Stimulated activated CD4-positive, alpha-beta T cell treated with anti-CD3 and anti-CD28 coated beads, Interleukin-12 subunit alpha, Interleukin-12 subunit beta, amount 100 ng/mL, for 24 hours (primary cell): ENCODE results near the gene FITM1.
"Not testable (repeated sequence)": the region's sequence is repeated elsewhere in the genome, so short reads cannot be mapped to it uniquely, and the experiment has no call there.

Source experiments
- DNase-seq, 2 experiments: peaks; one replicate each; pipeline ENCODE4 v3.0.0-alpha.2; 2020; ENCODE audit warnings: low read depth in 2 of 2

Gene FITM1

DNA sequence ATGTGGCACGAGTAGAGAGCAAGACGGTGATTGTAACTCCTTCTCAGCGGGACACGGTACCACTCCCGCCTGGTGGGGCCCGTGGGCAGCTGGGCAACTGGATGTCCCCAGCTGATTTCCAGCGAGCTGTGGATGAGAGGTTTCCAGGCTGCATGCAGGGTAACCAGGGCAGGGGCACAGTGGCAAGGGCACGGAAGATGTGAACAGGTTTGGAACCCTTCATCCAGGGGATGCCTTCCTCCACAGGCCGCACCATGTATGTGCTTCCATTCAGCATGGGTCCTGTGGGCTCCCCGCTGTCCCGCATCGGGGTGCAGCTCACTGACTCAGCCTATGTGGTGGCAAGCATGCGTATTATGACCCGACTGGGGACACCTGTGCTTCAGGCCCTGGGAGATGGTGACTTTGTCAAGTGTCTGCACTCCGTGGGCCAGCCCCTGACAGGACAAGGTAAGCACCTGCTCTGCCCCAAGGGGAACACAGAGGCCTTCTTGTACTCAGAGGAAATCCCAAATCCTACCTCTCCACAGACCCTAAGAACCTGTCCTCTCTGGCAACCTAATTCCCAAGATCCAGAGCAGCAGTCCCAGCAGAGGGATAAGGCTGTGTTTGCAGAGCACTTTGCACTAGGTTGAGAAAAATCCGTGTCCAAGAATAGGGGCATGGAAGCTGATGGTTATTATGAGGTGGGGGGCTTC lies 32.1 kb upstream of the FITM1 start:
- DNase-seq: no peak

DNA sequence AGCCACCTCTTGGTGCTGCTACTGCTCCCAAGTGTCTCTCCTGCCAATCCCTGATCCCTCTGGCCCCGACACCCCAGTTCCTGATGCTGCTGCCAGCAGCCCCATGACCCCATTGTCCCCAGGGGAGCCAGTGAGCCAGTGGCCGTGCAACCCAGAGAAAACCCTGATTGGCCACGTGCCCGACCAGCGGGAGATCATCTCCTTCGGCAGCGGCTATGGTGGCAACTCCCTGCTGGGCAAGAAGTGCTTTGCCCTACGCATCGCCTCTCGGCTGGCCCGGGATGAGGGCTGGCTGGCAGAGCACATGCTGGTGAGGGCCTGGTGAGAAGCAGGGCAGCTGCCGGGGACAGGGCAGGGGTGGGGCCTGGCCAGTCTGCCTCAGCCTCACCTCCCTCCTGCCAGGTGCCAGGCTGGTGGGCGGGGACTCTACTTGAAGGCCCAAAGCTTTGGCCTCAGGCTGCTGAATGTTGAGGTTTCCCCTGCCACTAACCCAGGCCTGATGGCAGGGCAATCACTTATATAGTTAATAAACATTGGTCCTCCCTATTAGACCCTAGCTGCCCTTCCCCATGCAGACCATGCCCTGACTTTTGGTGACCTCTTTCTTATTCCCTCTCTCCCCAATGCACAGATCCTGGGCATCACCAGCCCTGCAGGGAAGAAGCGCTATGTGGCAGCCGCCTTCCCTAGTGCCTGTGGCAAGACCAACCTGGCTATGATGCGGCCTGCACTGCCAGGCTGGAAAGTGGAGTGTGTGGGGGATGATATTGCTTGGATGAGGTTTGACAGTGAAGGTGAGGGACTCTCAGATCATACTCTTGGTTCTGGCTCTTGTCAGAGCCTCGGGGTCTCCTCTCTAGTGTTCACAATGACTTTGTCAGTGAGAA lies 31.3 kb upstream of the FITM1 start:
- DNase-seq: no peak

DNA sequence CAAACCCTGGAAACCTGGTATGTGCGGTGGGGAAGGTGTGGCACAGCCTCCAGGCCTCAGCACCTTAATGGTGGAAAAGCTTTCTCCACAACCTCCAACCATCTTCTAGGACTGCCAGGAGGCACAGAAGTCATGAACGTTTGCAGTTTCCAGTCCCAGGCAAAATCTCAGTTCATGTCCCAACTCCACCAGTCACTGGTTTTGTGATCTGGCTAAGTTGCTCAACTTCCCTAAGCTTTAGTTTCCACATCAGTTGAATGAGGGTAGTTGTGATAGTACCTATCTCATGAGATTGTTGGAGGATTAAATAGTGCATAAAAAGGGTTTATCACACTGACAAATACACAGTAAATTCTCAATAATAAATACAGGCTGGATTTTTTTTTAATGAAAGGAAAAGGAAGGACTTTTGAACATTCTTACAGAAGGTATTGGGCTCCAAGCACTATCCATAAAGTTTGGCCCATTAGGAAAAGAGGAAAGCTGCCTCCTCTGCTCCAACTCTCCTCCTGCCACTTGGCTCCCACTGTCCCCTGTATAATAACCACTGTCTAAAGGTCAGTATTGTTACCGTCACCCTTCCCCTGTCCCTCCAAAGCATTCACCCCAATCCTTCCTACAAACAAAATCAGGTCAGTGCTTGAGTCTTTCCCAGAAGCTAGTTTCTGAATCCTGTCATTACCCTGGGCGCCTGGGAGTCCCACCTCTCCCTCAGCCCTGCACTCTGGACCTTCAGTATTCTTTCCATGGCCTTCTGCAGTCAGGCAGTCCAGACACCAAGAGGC lies 30.1 kb upstream of the FITM1 start:
- DNase-seq: no peak

DNA sequence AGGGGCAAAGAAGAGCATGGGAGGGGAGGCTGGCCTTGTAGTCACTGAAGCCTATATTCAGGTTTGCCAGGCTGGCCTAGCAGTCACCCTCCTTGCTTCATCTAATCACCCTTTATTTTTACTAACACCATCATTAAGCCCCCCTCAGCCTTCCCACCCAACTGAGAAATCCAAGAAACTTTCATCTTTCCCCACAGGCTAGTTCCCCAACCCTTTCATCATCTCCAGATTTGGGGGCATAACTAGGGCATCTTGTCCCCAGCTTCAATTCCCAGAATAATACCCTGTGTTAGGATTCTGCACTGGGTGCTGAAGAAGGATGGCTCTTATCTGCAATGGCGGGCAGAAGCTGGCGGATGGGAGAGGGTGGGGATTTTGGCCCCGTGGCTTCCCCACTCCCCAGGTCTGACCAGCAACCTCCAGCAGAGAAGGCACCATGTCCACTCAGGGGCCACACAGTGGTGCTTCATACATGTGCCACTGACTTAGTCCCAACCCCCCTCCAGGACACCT lies 29.4 kb upstream of the FITM1 start:
- no peak for DNase-seq

DNA sequence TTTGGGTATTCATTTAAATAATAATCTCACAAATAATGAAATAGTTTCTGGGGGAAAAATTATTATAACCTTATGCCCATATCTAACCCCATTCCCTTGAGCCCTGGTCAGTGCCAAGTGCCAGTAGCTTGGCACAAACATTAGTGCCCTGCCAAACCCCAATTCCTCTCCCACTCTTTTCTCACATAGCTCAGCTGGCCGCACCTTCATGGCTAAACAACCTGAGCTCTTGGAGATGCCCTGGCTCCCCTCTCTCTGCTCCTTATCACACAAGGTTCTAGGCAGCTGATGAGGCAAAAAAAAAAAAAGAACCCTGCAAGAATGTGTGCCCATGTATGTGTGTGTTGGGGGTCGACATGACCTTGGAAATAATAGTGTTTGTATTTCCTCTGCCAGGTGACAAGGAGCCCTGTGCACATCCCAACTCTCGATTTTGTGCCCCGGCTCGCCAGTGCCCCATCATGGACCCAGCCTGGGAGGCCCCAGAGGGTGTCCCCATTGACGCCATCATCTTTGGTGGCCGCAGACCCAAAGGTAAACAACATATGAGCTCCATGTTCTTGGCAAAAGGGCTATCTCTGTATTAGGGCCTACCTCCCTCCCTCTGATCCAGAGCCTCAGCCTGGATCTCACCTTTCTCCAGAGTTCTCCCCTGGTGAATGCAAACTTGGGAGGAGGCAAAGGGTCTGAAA lies 28.0 kb upstream of the FITM1 start:
- no peak for DNase-seq

DNA sequence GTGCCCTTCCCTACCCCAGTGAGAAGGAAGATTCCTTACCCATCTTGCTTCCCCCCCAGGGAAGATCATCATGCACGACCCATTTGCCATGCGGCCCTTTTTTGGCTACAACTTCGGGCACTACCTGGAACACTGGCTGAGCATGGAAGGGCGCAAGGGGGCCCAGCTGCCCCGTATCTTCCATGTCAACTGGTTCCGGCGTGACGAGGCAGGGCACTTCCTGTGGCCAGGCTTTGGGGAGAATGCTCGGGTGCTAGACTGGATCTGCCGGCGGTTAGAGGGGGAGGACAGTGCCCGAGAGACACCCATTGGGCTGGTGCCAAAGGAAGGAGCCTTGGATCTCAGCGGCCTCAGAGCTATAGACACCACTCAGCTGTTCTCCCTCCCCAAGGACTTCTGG lies 27.0 kb upstream of the FITM1 start:
- no peak for DNase-seq

DNA sequence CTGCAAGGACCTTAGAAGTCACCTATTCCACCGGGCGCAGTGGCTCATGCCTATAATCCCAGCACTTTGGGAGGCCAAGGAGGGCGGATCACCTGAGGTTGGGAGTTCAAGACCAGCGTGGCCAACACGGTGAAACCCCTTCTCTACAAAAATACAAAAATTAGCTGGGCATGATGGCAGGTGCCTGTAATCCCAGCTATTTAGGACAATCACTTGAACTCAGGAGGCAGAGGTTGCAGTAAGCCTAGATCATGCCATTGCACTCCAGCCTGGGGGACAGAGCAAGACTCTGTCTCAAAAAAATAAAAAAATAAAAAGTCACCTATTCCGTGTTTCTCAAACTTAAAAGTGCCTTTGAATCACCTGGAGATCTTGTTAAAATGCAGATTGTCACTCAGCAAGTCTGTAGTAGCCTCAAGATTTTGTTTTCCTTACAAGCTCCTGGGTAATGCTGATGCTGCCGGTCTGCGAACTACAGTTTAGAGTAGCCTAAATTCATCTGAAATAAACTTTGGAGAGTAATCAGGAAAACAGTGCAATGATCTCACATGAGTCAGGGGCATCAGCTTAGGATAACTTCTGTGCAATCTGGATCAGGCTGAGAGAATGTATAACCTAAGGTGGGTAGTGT lies 24.7 kb upstream of the FITM1 start:
- not testable (repeated sequence) for DNase-seq

DNA sequence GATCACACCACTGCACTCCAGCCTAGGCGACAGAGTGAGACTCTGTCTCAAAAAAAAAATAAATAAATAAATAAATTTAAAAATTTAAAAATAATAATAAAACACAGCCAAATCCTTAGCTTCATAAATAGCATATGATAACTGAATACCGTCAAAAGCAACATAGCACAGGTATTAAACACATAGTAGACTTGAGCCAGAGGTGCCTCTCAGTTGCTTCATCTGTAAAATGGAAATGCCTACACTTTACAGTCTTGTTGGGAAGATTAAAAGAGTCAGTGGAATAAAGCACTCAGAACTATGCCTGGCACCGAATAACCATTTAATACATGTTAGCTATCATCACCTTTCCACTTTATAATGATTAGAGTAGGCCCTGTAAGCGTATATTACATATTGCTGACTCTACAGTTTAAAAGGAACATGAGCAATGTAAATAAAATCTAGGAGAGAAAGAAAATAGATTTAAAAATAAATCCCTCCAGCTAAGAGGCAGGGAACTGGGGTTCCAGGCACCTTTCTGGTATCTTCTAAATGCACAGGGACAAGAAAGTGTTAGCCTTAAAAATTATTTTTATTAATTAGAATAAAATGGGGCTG lies 23.7 kb upstream of the FITM1 start:
- no peak for DNase-seq

DNA sequence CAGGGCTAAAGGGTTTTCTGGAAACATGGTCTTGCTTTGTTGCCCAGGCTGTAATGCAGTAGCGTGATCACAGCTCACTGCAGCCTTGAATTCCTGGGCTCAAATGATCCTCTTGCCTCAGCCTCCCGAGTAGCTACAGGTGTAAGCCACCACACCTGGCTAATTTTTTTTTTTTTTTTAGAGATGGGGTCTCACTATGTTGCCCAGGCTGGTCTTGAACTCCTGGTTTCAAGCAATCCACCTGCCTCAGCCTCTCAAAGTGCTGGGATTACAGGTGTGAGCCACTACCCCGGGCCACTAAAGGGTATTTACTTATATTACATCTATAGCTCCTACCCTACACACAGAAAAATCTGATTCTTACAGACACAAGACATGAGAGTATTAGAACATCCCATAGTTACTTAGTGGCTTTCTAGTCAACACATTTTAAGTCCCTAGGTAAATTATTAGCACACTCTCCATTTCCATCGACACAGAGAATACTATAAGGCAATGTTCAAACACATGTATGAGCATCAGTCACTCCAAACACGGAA lies 22.1 kb upstream of the FITM1 start:
- no peak for DNase-seq

DNA sequence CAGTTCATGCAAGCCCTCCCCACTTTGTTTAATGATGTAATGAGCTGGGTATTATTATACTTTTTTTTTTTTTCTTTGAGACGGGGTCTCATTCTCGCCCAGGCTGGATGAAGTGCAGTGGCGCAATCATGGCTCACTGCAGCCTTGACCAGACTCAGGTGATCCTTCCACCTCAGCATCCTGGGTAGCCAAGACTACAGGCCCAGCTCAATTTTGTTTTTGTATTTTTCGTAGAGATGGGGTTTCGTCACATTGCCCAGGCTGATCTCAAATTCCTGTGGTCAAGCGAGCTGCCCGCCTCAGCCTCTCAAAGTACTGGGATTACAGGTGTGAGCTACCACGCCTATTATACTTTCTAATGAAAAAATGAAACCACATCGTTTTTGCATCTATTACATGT lies 20.4 kb upstream of the FITM1 start:
- no peak for DNase-seq

DNA sequence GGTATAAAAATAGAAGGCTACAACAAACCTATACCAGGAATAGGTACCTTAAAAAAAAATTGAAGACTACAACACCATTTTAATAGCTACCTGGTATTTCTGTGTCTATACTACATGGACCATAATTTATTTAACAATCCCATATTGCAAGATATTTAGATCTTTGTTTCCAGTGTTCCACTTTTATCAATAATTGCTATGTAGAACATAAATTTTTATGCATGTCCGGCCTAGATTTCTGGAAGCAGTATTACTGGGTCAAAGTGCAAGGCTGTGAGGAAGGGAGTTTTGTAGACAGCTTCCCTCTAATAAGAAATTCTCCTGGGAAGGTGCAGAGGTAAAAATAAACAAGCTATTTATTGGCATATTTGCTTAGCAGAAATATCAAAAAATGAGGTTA lies 19.9 kb upstream of the FITM1 start:
- no peak for DNase-seq

DNA sequence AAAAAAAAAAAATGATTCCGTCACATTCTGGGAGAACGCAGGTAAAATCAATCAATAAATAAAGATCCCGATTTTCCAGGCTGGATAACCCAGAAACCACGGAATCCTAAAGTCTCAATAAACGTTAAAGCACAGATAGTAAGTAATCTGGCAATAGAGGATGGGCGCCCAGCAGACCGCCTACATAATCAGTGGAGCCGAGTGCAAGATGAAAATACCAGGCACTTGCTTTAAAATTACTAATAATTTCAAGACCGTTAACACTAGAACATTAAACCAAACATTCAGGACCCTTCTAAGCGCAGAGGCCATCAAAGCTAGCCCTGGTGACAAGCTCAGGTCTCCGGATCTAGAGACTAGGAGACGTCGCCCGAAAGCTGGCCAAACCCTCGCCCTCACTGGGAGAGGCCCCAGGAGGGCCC lies 17.1 kb upstream of the FITM1 start:
- no peak for DNase-seq

DNA sequence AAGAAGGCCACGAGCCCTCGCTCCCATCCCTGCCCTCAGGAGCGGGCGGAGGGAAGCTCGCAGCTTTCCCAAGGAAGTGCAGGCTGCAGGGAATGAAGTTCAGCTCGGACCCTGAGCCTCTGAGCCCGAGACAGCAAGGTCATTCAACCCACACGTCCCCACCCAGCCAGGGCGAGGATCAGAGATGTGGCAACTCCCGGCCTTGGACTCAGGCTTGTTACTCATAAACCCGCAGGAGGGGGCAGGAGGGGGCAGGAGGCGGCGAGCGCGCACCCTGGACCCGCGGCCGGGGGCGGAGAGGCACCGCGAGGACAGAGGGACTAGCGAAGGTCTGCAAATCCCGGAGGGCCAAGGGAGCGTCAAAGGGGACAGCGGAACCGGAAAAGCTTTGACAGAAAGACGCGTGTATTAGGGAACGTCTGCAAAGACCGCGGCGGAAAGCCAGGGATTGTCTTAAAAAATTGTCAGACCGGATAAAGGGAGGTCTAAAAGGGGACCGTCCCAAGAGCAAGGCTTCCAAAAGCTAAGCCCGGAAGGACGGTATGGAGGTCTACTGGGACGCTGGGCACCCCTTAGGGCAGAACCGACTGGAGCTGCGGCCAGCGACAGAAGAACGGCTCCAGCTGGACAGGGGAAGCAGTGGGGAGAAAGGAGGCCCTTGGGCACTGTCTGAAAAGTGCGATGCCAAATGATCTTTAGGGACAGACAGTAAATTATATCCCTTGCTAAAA lies 16.5 kb upstream of the FITM1 start:
- DNase-seq: peak; percentile 60 to 68

DNA sequence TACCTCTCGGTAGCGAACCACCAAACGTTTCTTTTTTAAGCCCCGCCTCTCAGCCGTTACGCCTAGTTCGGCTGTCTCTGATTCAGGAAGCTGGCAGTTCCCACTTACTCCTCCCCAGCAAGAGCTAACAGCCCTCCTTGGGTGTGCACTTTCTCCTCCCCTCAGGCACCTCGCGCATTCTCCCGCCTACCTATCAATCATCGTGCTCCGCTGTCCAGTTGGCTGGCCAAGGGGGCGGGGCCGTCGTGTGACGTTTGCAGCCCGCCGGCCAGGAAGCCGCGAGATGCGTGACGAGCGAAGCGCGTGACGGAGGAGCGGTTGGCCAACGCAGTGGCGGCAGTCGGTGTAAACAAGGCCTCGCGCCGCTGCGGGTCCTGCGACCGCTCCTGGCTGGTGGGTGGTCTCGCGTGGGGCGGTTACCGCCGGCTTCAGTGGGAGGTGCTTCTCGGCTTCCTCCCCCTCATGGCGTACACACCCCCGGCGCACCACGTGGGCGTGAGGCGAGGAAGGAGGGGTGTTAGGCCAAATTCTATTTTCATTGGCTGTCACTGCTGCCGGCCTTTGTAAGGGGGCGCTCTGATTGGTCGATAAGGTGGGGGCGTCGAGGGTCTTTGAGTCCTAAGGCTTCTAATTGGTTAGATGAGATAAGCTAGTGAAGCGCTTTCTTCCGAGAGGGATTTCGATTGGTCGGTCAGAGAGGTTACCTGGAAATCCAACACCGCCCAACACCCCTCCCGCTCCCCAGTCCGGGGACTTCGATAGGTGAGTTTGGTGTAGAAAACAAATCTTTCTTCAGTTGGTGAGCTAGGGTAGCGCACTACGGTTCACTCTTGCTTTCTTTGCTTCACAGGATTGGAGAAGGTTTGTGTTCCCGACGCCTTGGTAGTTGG lies 15.7 kb upstream of the FITM1 start, which contains the start of the genes DCAF11 and NRL:
Gene DCAF11 (plus strand): TSS at position 246 of the 890 bp plus-strand sequence. CDS start 818 bp downstream, outside the sequence.
Gene NRL (minus strand): TSS at position 418 of the 890 bp plus-strand sequence. CDS start 32,101 bp downstream, outside the sequence.
- DNase-seq: peak; percentile 95 to 97

DNA sequence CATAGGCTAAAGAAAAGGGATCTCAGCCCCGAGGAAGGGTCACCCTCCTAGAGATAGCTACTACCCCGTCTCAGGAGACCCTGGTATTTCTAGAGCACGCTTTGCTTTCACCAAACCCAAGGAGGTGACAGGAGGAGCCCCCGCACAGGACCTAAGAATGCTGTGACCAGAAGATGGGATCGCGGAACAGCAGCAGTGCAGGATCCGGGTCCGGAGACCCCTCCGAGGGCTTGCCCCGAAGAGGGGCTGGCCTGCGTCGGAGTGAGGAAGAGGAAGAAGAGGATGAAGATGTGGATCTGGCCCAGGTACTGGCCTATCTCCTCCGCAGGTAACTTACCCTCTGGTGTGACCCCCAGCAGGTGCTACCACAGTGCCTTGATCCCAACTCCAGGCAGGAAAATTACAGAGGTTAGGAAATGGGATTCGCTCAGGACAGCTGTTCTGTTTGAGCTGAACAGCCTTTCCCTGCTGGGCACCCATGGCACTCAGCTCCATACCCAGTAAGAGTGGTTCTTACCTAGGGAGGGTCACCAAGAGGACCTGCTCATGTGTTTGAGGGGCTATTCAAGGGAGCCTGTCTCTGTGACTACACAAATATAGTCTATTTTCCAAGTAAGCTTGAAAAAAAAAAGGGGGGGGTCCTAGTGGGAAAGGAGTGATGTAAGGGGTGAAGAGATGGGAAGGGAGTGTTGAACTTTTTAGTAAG lies 14.9 kb upstream of the FITM1 start:
- DNase-seq: no peak

DNA sequence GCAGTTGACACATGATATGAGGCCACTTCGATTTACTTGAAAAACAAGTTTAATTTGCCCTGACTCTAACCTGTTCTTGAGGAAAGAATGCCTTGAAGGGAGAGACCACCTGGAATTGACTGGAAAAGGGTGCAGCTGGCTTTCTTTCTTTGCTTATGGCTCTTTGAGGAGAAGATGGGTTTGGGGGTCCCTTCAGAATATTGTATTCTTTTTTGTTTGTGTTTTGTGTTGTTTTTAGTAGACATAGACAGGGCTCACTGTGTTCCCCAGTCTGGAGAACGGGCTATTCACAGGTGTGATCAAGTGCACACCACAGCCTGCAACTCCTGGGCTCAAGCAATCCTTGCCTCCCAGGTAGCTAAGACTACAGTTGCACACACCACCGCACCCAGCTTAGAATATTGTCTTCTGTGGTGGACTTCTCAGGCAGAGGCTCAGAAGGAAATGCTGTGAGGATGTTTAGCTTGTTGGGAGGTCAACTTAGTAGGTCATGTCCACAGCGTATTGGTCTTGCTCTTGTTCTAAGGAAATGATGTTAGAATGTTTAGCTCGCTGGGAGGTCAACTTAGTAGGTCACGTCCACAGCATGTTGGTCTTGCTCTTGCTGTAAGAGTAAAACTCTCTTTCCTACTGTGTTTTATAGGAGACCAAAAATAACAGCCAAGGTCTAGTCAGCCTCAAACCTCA lies 14.2 kb upstream of the FITM1 start:
- no peak for DNase-seq

DNA sequence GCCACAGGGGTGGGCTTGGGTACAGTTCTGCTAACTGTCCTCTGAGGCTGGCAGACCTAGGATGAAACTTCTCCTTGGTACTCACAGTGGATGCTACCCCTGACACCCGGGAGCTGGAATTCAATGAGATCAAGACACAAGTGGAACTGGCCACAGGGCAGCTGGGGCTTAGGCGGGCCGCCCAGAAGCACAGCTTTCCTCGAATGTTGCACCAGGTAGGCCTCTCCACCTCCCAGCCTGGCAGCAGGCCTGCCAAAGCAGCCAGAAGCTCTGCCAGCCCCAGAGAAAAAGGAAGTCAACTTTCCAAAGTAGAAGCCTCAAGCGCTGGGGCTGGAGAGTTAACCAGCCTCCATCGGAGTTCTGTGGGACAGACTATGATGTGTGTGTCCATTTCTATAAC lies 13.3 kb upstream of the FITM1 start:
- no peak for DNase-seq
